ENCODE measurements around the gene IL1R2.

Gene IL1R2

GRCh38 chr2:101974663-101975062 is 17.1 kb upstream of the IL1R2 start:
- DNase-seq (ENCODE audit: low read depth in 3 of 3), result no peak

GRCh38 chr2:101975171-101975870 is 16.4 kb upstream of the IL1R2 start:
- DNase-seq (ENCODE audit: low read depth in 3 of 3), result no peak

- no peak for DNase-seq (ENCODE audit: low read depth in 3 of 3)
Measured at GRCh38 chr2:101976891-101977290, 14.9 kb upstream of the IL1R2 start.

- no peak for DNase-seq (ENCODE audit: low read depth in 3 of 3)
Measured at GRCh38 chr2:101980368-101980767, 11.4 kb upstream of the IL1R2 start.

GRCh38 chr2:101981066-101981465 is 10.7 kb upstream of the IL1R2 start:
- no peak for DNase-seq (ENCODE audit: low read depth in 3 of 3)

- no peak for DNase-seq (ENCODE audit: low read depth in 3 of 3)
Measured at GRCh38 chr2:101981504-101981903, 10.3 kb upstream of the IL1R2 start.

- no peak for DNase-seq (ENCODE audit: low read depth in 3 of 3)
Measured at GRCh38 chr2:101982495-101983029, 9.2 kb upstream of the IL1R2 start.

GRCh38 chr2:101983486-101983885 is 8.3 kb upstream of the IL1R2 start:
- no peak for DNase-seq (ENCODE audit: low read depth in 3 of 3)

GRCh38 chr2:101983928-101984327 is 7.8 kb upstream of the IL1R2 start:
- no peak for DNase-seq (ENCODE audit: low read depth in 3 of 3)

GRCh38 chr2:101984656-101985055 is 7.1 kb upstream of the IL1R2 start:
- no peak for DNase-seq (ENCODE audit: low read depth in 3 of 3)

GRCh38 chr2:101985101-101985792 is 6.5 kb upstream of the IL1R2 start:
- no peak for DNase-seq (ENCODE audit: low read depth in 3 of 3)

GRCh38 chr2:101985793-101986164 is 6.0 kb upstream of the IL1R2 start:
- no peak for DNase-seq (ENCODE audit: low read depth in 3 of 3)

GRCh38 chr2:101986376-101986775 is 5.4 kb upstream of the IL1R2 start:
- DNase-seq (ENCODE audit: low read depth in 3 of 3), result no peak

GRCh38 chr2:101986804-101987740 is 4.7 kb upstream of the IL1R2 start:
- no peak for DNase-seq (ENCODE audit: low read depth in 3 of 3)

- no peak for DNase-seq (ENCODE audit: low read depth in 3 of 3)
Measured at GRCh38 chr2:101987832-101988231, 3.9 kb upstream of the IL1R2 start.

- no peak for DNase-seq (ENCODE audit: low read depth in 3 of 3)
Measured at GRCh38 chr2:101988541-101988940, 3.2 kb upstream of the IL1R2 start.

- no peak for DNase-seq (ENCODE audit: low read depth in 3 of 3)
Measured at GRCh38 chr2:101989740-101990460, 1.9 kb upstream of the IL1R2 start.

- DNase-seq (ENCODE audit: low read depth in 3 of 3), result no peak
Measured at GRCh38 chr2:101993772-101994171, 2.0 kb downstream of the IL1R2 start.

- DNase-seq (ENCODE audit: low read depth in 3 of 3), result no peak
Measured at GRCh38 chr2:101995019-101995418, 3.3 kb downstream of the IL1R2 start.

- no peak for DNase-seq (ENCODE audit: low read depth in 3 of 3)
Measured at GRCh38 chr2:101995804-101996203, 4.0 kb downstream of the IL1R2 start.

GRCh38 chr2:101998556-101998895 is 6.8 kb downstream of the IL1R2 start:
- DNase-seq (ENCODE audit: low read depth in 3 of 3), result no peak
